Pons (tissue), 1 donor: ENCODE data around the gene CRTAP.
A peak's percentile ranks its signal among the peaks of the same experiment; 100 is the strongest.
"Not testable (repeated sequence)": the region's sequence is repeated elsewhere in the genome, so short reads cannot be mapped to it uniquely, and the experiment has no call there.

Source experiments
- DNase-seq: peaks from one replicate; pipeline ENCODE4 v3.0.0-alpha.2; 2016; ENCODE audit warnings: low spot score

CRTAP gene

GRCh38 chr3:33141006-33141405 is 27.2 kb downstream of the CRTAP start:
- DNase-seq: no peak

GRCh38 chr3:33144433-33144832 is 30.6 kb downstream of the CRTAP start:
- no peak for DNase-seq

- DNase-seq: no peak
Observed at GRCh38 chr3:33145221-33145900, 31.5 kb downstream of the CRTAP start.

- DNase-seq: no peak
Observed at GRCh38 chr3:33145901-33146580, 32.2 kb downstream of the CRTAP start.

GRCh38 chr3:33146791-33147445 is 33.1 kb downstream of the CRTAP start:
- DNase-seq: peak; percentile 99

GRCh38 chr3:33149342-33149741 is 35.5 kb downstream of the CRTAP start:
- DNase-seq: peak; percentile 41

GRCh38 chr3:33152363-33153360 is 38.8 kb downstream of the CRTAP start:
- DNase-seq: no peak

GRCh38 chr3:33153782-33154181 is 40.0 kb downstream of the CRTAP start:
- DNase-seq: no peak

GRCh38 chr3:33155301-33155700 is 41.5 kb downstream of the CRTAP start:
- no peak for DNase-seq

GRCh38 chr3:33159234-33159633 is 45.4 kb downstream of the CRTAP start:
- no peak for DNase-seq

- no peak for DNase-seq
Observed at GRCh38 chr3:33159981-33160380, 46.2 kb downstream of the CRTAP start.

GRCh38 chr3:33162621-33163020 is 48.8 kb downstream of the CRTAP start:
- not testable (repeated sequence) for DNase-seq

- no peak for DNase-seq
Observed at GRCh38 chr3:33165372-33165771, 51.6 kb downstream of the CRTAP start.

GRCh38 chr3:33166095-33166494 is 52.3 kb downstream of the CRTAP start:
- no peak for DNase-seq

- DNase-seq: no peak
Observed at GRCh38 chr3:33167284-33167683, 53.5 kb downstream of the CRTAP start.

GRCh38 chr3:33167716-33168336 is 54.0 kb downstream of the CRTAP start:
- no peak for DNase-seq

GRCh38 chr3:33170531-33170930 is 56.7 kb downstream of the CRTAP start:
- no peak for DNase-seq

- no peak for DNase-seq
Observed at GRCh38 chr3:33171580-33171979, 57.8 kb downstream of the CRTAP start.

GRCh38 chr3:33173103-33173502 is 59.3 kb downstream of the CRTAP start:
- DNase-seq: no peak

- DNase-seq: no peak
Observed at GRCh38 chr3:33173672-33174071, 59.9 kb downstream of the CRTAP start.

- no peak for DNase-seq
Observed at GRCh38 chr3:33174095-33174494, 60.3 kb downstream of the CRTAP start.
